IMR-90 (cell line): ENCODE data around the gene PLCG1. TPM values are rescaled to one million over a fixed set of nuclear protein-coding genes. Genes with fewer than 3 reads are reported as not detected.

ENCODE experiments used
- ATAC-seq: fragments of 200-7000 bp; cut with Tn5 transposase; 2 replicates; pipeline ENCODE4 v1.9.1; 2020; ENCODE audit warnings: low read depth, mild to moderate bottlenecking, moderate library complexity
- BruUV-seq: library from RNA; stranded (reverse); fragments of 400-500 nt; replicated peaks from 2 replicates; lab custom pipeline; 2021; lab: Mats Ljungman, UMichigan
- CTCF ChIA-PET: fragments of 300-600 bp; formaldehyde crosslinking; extraction: SDS; loops from one replicate; lab custom pipeline; 2021; ENCODE audit warnings: antibody characterized with exemption; lab: Yijun Ruan, JAX
- POLR2A ChIA-PET: fragments of 300-600 bp; sonication (Branson Sonifier 250); formaldehyde crosslinking; loops from one replicate; lab custom pipeline; 2022; ENCODE audit warnings: antibody characterized with exemption; ENCODE audit not compliant: unreplicated experiment; lab: Charles Lee
- DNase-seq: peaks from one replicate; pipeline ENCODE4 v3.0.0; 2013
- H2AFZ ChIP-seq: replicated peaks from 2 replicates; pipeline ENCODE3; 2013; ENCODE audit warnings: low read length, mild to moderate bottlenecking; ENCODE audit not compliant: poor library complexity
- H2AK5ac ChIP-seq: 2 replicates; pipeline ENCODE4 v1.6.1; 2013; ENCODE audit warnings: low read depth, low read length, inconsistent platforms
- H2AK9ac ChIP-seq: replicated peaks from 2 replicates; pipeline ENCODE3; 2013; ENCODE audit warnings: mild to moderate bottlenecking, low read depth, low read length, moderate library complexity; ENCODE audit not compliant: poor library complexity
- H2BK120ac ChIP-seq: 2 replicates; pipeline ENCODE4 v1.6.1; 2013; ENCODE audit warnings: low read depth, low read length, inconsistent platforms
- H2BK15ac ChIP-seq: 3 replicates; pipeline ENCODE4 v1.6.1; 2013; ENCODE audit warnings: low read depth, low read length, inconsistent platforms
- H2BK20ac ChIP-seq: 2 replicates; pipeline ENCODE4 v1.6.1; 2013; ENCODE audit warnings: low read depth, mild to moderate bottlenecking, inconsistent platforms, low read length, moderate library complexity
- H2BK5ac ChIP-seq: 2 replicates; pipeline ENCODE4 v1.6.1; 2013; ENCODE audit warnings: mild to moderate bottlenecking, low read depth, low read length, inconsistent platforms; ENCODE audit not compliant: poor library complexity, severe bottlenecking
- H3K14ac ChIP-seq: replicated peaks from 2 replicates; pipeline ENCODE4 v1.6.1; 2013; ENCODE audit warnings: low read depth, low read length, inconsistent platforms
- H3K18ac ChIP-seq: 2 replicates; pipeline ENCODE4 v1.6.1; 2013; ENCODE audit warnings: low read depth, low read length, control low read depth
- H3K23ac ChIP-seq: 2 replicates; pipeline ENCODE4 v1.6.1; 2013; ENCODE audit warnings: low read depth, low read length, inconsistent platforms
- H3K27ac ChIP-seq: 2 replicates; pipeline ENCODE4 v1.5.1; 2013; ENCODE audit warnings: mild to moderate bottlenecking, control low read depth, low read length; ENCODE audit not compliant: insufficient read depth
- H3K27me3 ChIP-seq: 2 replicates; pipeline ENCODE4 v1.6.1; 2013; ENCODE audit warnings: low read length; ENCODE audit not compliant: control insufficient read depth, insufficient read depth
- H3K36me3 ChIP-seq: 2 replicates; pipeline ENCODE4 v1.6.1; 2013; ENCODE audit warnings: low read length, mixed read lengths; ENCODE audit not compliant: control insufficient read depth, insufficient read depth
- H3K4ac ChIP-seq: 2 replicates; pipeline ENCODE4 v1.6.1; 2013; ENCODE audit warnings: low read depth, low read length, inconsistent platforms
- H3K4me1 ChIP-seq: 2 replicates; pipeline ENCODE4 v1.6.1; 2013; ENCODE audit warnings: low read length, mixed read lengths; ENCODE audit not compliant: control insufficient read depth, insufficient read depth
- H3K4me2 ChIP-seq: 2 replicates; pipeline ENCODE4 v1.6.1; 2013; ENCODE audit warnings: low read depth, mild to moderate bottlenecking, control low read depth, low read length, moderate library complexity
- H3K4me3 ChIP-seq: 2 replicates; pipeline ENCODE4 v1.5.1; 2013; ENCODE audit warnings: low read depth, mild to moderate bottlenecking, control low read depth, low read length, moderate library complexity; ENCODE audit not compliant: insufficient read depth
- H3K56ac ChIP-seq: 2 replicates; pipeline ENCODE4 v1.6.1; 2013; ENCODE audit warnings: low read length, inconsistent platforms; ENCODE audit not compliant: insufficient read depth; ENCODE audit errors: extremely low read depth
- H3K79me1 ChIP-seq, 2 experiments: 2 replicates each; pipeline ENCODE4 v1.6.1; 2013; ENCODE audit warnings: low read length in 2 of 2, inconsistent platforms in 1 of 2, low read depth in 1 of 2
- H3K9ac ChIP-seq: 2 replicates; pipeline ENCODE4 v1.6.1; 2013; ENCODE audit warnings: low read depth, low read length, control low read depth
- H3K9me1 ChIP-seq: 2 replicates; pipeline ENCODE4 v1.6.1; 2013; ENCODE audit warnings: low read length, inconsistent platforms; ENCODE audit not compliant: insufficient read depth
- H3K9me3 ChIP-seq: 2 replicates; pipeline ENCODE4 v1.6.1; 2013; ENCODE audit warnings: low read length; ENCODE audit not compliant: control insufficient read depth, insufficient read depth
- H4K20me1 ChIP-seq: 2 replicates; pipeline ENCODE4 v1.6.1; 2013; ENCODE audit warnings: low read length, inconsistent platforms; ENCODE audit not compliant: insufficient read depth
- H4K5ac ChIP-seq: 2 replicates; pipeline ENCODE4 v1.6.1; 2013; ENCODE audit warnings: mild to moderate bottlenecking, low read depth, low read length, control low read depth
- H4K8ac ChIP-seq, 2 experiments: 2 replicates each; pipeline ENCODE4 v1.6.1; 2013; ENCODE audit warnings: low read depth in 2 of 2, low read length in 2 of 2, control low read depth in 1 of 2, inconsistent platforms in 1 of 2
- H4K91ac ChIP-seq: 2 replicates; pipeline ENCODE4 v1.6.1; 2013; ENCODE audit warnings: low read depth, low read length, inconsistent platforms; ENCODE audit not compliant: insufficient read depth
- MAZ ChIP-seq: IDR thresholded peaks from 2 replicates; pipeline ENCODE4 v1.6.1; 2012; ENCODE audit warnings: low read depth, mild to moderate bottlenecking, low read length, improper control_type of control experiment, moderate library complexity, borderline replicate concordance
- RCOR1 ChIP-seq: IDR thresholded peaks from 2 replicates; pipeline ENCODE4 v1.6.1; 2012; ENCODE audit warnings: mild to moderate bottlenecking, low read length, improper control_type of control experiment; ENCODE audit not compliant: insufficient replicate concordance
- WGBS, 2 experiments: methylation state at CpG; one replicate each; pipeline versions ENCODE4 v1.1.5 to v1.1.7; 2013; ENCODE audit warnings: missing lambda C conversion rate in 2 of 2; ENCODE audit not compliant: insufficient read length in 1 of 2; ENCODE audit errors: extremely low coverage in 2 of 2; 5-methylcytosine and 5-hydroxymethylcytosine counted together
- dilution Hi-C: fragments of 300-500 bp; cut with HindIII; formaldehyde crosslinking; loops from one replicate; pipeline ENCODE4 v1.14.3; 2018; ENCODE audit warnings: low sequenced_read_pairs; ENCODE audit not compliant: unreplicated experiment
- in situ Hi-C: fragments of 300-500 bp; cut with MboI; formaldehyde crosslinking; loops from 3 replicates; pipeline ENCODE4 v1.14.3; 2019; ENCODE audit warnings: low sequenced_read_pairs, inconsistent platforms, mixed read lengths
- intact Hi-C: fragments of 100-400 bp; cut with micrococcal nuclease; formaldehyde crosslinking; loops from 2 replicates; pipeline ENCODE4 v1.10.0; 2022
- polyA plus RNA-seq, 3 experiments: library from polyadenylated mRNA; depleted of rRNA; stranded (reverse); fragments of >200 nt; gene quantifications; 2 replicates each; pipeline ENCODE4 v1.2.3, GENCODE V29; 2012; ENCODE audit warnings: low replicate concordance in 1 of 3
- total RNA-seq: library from RNA; depleted of rRNA; stranded (reverse); fragments of >200 nt; gene quantifications from 2 replicates; pipeline ENCODE4 v1.2.3, GENCODE V29; 2012

Gene PLCG1
- total and polyA plus RNA-seq, 2 of the 4 experiments (the other 2 are of a cell fraction), result 59.1 to 69.1 TPM

- no peak overlapping the region for H3K9ac ChIP-seq
- dilution Hi-C loops, result no loop called here
- H3K27me3 ChIP-seq, result no peaks in the 10 kb centered on the region
- H2BK15ac ChIP-seq, result no peak overlapping the region
- H3K4me3 ChIP-seq, result no peak overlapping the region
- ATAC-seq, result no peak
- H3K14ac ChIP-seq, result no peak overlapping the region
- no peaks in the 10 kb centered on the region; the same call in 1 of the 2 replicates for H4K20me1 ChIP-seq
- intact Hi-C loops, result no loop called here
- H3K23ac ChIP-seq, result no peak overlapping the region
- no peak overlapping the region for H2AK5ac ChIP-seq
- H2BK5ac ChIP-seq, result no peak overlapping the region
- H2AK9ac ChIP-seq, result no peak overlapping the region
- H4K5ac ChIP-seq, result no peak overlapping the region
- no peak overlapping the region for H3K27ac ChIP-seq
- WGBS, 2 experiments, result no CpG with 5 or more reads among the region's 2 CpGs
- H3K4me2 ChIP-seq, result no peak overlapping the region
- H3K4me1 ChIP-seq, result peaks cover 9% of the 10 kb centered on the region
- H2BK120ac ChIP-seq, result no peak overlapping the region
- H3K36me3 ChIP-seq, result no peaks in the 10 kb centered on the region
- H3K4ac ChIP-seq, result no peak overlapping the region
- in situ Hi-C loops, result no loop called here
- CTCF ChIA-PET, result no interaction called here
- H3K9me1 ChIP-seq, result no peaks in the 10 kb centered on the region; the same call in none of the 2 replicates
- no TSS peak for BruUV-seq
- H3K9me3 ChIP-seq, result no peaks in the 10 kb centered on the region
- TF ChIP-seq RCOR1 (no peak), MAZ (no peak)
- POLR2A ChIA-PET, result no interaction called here
- H2BK20ac ChIP-seq, result no peak overlapping the region
- H3K18ac ChIP-seq, result no peak overlapping the region
- peaks cover 25 to 46% of the 10 kb centered on the region in 2 experiments for H3K79me1 ChIP-seq
- H3K56ac ChIP-seq, result no peak overlapping the region
- no peak for DNase-seq
- H4K8ac ChIP-seq, result no peak overlapping the region
- H4K91ac ChIP-seq, result no peak overlapping the region
- no peak overlapping the region for H2AFZ ChIP-seq
Measured at GRCh38 chr20:41219824-41220223, 82.5 kb downstream of the PLCG1 start.
